Activated naive CD4-positive, alpha-beta T cell treated with anti-CD3 and anti-CD28 coated beads, Interleukin-2, amount 50 U/mL, for 16 hours (primary cell): ENCODE results near the gene ZNF503.

Experiments used
- DNase-seq: peaks from one replicate; pipeline ENCODE4 v3.0.0-alpha.2; 2020

ZNF503 gene

DNA sequence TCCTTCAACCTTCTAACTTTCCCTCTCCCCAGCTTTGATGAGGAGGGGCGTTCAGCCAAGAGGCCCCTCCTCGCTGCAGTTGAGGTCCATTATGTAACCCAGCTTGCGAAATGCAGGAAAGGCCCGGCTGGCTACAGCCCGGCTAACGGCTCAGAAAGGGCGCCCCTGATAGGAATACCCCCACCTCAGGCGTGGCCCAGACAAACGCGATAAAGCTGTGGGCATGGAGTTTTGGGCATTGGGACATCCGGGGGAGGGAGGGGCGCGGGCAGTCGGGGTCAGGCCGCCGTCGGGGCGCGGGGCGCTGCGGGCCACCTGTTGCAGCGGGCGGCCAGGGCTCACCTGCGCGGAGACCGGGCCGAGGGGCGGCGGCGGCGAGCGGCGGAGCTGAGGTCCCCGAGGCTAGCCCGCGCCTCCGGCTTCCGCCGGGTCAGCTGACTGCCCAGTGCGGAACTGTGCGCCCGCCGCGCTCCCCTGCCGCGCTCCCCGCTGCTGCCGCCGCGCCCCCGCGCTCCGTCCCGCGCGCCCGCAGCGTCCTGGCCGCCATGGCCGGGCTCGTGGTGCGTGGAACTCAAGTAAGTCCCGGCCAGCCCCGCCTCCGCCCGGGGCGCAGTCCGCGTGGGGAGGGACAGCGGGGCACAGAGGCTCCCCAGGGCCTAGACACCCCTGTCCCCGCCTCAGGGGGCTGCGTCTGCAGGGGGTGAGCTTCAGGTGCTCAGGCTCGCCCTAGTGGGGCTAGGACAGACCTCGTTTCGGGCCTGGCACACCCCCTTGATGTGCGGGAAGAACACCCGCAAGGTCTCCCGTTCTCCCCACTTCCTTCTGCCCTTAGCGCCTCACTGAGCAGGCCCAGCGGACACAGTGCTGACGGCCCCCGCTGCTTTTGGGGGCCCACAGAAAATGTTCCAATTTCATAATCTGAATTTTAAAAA lies 29.9 kb upstream of the ZNF503 start, which contains the start of gene LRMDA:
LRMDA (plus strand) TSS at position 445 of the 932 bp plus-strand sequence.
- DNase-seq, result no peak

DNA sequence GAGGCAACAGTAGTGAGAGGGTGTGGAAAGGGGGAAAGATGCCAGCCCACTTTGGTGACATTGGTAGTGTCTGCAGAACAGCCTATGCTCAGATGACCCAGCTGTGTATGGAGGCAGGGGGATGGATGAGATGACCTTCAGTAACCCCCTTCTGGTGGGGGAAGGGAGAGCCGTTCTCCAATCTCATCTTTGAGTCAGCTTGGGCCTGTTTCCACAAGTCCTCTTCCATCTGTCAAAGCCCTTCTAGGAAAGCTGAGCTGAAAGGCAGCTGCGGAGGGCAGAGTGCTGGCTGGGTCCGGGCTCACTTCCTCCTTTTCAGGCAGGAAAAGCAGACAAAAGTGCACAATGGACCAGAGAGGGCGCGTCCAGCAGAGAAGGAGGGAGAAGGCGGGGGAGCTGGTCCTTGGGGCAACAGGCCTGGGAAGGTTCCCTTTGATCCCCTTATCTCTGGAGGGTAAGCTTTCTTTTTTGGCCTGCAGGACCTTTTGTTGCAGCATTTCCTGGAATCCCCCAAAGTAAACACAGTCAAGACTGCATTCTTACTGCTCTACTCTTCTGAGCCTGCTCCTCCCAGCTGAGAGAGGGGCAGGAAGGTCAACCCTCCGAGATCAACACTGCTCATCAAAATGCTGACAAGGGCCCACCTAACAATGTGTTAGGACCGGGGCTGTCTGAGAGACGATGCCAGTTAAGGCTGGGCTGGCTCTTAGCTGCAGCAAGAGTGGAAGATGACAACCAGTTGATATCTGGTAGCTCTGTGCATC lies 28.6 kb upstream of the ZNF503 start:
- no peak for DNase-seq

DNA sequence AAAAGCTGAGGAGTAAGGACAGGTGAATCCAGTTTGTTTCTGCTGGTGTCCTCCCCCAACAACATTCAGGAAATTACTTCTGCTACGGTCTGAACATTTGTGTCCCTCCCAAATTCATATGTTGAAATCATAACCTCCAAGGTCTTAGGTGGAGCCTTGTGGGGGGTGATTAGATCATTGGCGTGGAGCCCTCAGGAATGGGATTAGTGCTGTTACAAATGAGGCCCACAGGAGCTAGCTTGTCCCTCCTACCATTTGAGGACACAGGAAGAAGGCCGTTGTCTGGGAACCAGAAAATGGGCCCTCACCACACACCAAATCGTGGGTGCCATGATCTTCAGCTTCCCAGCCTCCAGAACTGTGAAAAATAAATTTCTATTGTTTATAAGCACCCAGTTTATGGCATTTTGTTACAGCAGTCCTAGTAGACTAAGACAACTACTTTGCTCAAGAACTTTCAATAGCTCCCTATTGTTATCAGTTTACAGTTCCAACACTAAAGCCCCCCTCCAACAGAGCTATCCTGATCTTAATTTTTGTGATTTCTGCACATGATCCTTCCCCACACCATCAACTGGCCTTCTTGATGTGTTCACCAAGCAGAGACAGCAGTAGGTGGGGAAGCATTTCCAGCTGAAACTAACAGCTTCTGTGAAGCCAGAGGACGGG lies 27.7 kb upstream of the ZNF503 start:
- no peak for DNase-seq

DNA sequence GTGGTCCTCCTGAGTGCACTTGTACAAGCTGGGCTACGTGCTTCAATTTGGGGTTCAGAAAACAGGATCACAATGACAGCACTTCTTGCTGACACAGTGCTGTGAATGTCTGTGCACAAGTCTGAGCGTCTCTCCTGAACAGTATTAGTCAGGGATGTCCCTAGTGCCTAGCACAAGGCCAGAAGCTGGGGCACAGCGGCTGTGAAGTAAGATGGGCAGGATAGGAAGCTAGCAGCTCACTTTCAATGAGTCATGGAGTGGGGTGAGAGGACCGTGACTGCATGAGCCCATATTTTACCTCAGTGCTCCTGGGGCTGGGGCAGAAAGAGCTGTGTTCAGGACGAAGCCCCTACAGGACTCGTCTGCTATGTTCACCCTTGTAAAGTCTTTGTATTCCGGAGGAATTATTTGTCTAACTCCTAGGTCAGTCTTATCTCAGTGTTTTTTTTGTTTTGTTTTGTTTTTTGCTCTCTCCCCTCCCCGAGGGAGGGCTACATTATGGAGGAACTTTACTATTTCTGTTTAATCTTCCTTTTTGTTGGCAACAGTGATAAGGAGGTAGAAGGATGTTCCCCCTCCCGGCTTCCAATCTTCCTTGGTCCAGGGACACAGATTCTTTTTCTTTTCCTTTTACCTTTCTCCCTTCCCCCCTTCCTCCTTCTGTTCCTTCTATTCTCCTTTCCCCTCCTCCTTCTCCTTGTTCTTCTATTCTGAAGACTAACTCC lies 27.0 kb upstream of the ZNF503 start:
- DNase-seq, result no peak

DNA sequence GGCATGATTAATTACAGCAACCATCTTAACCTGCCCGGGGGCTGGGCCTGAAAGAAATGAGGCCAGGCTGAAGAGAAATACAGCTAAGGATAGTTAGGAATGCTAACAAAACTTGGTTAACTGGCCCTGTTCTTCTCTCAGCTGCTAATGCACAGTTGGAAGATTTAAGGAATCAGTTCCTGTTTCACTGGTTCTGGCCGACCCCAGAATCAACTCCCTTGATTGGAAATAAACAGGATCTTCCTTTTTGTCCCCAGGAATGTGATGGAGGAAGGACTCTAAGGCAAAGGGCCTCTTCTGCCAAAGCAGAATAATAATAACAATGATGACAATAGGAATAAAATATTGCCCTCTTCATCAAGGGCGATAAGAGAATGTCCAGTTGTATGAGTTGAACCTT lies 26.4 kb upstream of the ZNF503 start:
- no peak for DNase-seq

DNA sequence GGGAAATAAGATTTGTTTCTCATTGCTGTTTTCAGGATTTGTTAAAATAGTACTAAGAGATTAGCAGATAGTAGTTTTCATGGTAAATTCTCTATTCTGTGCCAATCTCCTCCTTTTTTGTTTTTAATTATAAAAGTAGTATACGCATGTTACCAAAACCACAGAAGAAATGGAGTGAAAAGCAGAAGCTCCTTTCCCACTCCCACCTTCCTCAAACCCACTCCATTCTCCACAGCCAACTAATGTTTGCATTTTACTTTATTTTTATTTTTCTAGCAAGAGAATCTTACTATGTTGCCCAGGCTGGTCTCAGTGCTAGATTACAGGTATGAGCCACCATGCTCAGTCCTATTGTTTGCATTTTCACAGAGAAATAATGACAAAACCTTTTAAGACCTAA lies 25.3 kb upstream of the ZNF503 start:
- DNase-seq, result no peak

DNA sequence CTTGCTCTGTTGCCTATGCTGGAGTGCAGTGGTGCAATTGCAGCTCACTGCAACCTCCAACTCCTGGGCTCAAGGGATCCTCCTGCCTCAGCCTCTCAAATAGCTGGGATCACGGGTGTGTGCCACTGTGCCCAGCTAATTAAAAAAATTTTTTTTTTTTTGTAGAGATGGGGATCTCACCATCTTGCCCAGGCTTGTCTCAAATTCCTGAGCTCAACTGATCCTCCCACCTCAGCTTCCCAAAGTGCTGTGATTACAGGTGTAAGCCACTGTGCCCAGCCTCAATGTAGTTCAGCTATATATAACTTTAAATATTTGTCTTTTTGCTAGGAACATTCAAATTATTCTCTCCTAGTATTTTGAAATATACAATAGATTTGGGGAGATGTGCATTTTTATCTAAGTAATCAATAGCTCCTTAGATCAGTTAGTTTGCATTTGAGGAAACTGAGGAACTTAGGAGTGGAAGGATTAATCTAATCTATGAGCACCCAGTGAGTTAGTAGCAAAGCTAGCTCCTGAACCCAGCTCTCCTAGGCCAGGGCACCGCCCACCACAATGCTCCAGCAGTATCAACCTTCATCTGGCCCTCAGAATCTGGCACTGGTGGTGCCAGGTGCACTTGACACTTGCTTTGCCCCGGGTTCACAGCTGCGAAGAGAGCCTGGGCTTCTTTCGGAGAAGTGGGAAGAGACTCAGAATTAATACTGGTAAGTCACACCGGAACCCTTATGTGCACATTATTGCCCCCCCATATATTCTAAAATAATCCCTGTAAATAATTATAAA lies 23.9 kb upstream of the ZNF503 start:
- no peak for DNase-seq

DNA sequence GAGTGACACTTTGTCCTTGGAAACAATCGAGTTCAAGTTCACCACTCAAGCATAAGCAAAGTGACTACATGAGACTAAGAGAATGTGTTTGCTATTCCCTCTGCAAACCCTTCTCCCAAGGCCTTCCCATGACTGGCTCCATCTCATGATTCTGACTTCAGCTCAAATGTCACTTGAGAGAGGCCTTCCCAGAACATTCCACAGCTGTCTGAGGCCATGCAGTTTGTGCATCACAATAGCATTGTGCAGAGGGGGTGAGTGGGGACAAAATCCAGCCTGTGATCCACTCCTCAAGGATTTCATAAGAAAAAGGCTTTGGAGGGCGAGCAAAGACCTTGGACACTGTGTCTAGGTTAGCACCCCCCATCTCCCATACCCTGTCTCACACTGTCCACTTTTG lies 23.0 kb upstream of the ZNF503 start:
- no peak for DNase-seq

DNA sequence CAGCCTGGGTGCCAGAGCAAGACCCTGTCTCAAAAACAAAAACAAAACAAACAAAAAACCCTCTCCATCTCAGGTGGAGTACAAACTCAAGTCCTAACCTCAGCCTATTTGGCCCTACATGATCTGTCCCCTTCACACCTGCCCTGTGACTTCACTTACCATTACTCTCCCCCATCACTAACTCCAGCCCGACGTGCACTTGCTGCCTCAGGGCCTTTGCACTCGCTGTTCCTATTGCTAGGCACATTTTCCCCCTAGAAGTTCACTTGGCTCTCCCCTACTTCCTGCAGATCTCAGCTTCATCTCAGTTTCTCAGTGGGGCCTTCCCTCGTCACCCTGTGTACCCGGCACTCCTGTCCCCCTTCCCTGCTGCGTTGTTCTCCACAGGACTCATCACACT lies 21.3 kb upstream of the ZNF503 start:
- no peak for DNase-seq

DNA sequence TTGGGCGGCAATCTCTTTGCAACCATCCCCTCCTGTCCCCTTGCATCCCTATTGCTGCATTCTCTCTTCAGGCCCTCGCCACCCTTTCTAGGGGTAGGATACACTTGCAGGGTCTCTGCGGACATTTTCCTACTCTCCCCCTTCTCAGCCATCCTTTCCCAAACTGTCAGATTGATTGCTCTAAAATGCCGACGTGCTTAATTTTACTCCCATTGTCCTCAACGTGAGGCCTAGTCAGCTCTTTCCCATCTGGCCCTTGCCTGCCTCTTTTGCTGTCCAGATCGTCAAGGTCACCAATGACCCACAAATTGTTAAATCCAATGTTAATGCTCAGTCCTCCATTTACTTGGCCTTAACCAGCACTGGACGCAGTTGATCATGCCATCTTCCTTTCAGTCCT lies 17.1 kb upstream of the ZNF503 start:
- DNase-seq, result no peak

DNA sequence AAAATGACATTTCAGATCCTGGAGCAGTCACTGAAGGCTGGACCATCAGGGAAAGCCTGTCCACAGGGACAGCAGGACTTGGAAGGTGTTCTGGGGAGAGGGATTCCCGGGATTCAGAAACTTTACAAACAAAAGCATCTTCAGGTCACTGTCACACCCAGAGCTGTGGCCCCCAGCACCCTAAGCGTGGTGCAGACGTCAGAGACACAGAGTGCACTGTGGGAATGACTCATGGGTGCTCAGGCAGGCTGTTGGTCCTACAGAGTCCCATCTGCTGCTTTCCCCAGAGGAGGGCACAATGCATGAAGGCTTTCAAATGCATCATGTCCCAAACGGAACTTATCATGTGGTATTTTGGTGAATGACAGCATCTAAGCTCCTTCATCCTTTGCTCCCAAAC lies 16.7 kb upstream of the ZNF503 start:
- DNase-seq, result no peak

DNA sequence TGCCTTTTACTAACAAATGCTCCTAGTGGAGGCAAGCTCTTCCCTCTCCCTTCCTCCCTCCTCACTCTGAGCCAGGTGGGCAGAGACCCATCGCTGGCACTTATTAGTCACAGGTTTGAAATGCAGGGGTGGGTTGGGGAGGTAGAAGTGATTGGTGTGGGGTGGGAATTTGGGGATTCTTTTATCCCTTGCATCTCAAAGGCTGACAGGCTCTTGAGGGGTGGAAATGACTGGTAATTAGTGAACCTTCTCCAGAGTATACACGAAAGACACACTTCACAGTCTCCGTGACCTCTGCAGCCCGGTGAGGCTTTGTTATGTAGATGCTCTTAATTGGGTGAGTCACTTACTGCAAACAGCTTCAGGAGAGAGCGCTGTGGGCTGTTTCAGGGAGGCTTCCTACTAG lies 16.0 kb upstream of the ZNF503 start:
- DNase-seq, result no peak

DNA sequence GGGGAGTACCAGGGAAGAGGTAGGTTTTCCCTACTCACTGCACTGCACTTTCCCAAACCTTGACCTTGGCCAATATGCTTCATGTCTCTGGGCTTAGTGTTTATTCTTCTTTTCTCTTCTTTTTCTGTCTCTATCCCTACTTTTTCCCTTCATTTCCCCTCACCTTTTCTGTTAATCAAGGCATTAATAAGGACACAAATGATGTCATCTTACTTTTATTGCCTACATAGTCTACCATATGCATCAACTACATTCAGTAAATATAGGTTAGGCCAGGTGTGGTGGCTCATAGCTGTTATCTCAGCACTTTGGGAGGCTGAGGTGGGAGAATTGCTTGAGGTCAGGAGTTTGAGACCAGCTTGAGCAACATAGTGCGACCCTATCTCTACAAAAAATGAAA lies 13.0 kb upstream of the ZNF503 start:
- DNase-seq, result no peak

DNA sequence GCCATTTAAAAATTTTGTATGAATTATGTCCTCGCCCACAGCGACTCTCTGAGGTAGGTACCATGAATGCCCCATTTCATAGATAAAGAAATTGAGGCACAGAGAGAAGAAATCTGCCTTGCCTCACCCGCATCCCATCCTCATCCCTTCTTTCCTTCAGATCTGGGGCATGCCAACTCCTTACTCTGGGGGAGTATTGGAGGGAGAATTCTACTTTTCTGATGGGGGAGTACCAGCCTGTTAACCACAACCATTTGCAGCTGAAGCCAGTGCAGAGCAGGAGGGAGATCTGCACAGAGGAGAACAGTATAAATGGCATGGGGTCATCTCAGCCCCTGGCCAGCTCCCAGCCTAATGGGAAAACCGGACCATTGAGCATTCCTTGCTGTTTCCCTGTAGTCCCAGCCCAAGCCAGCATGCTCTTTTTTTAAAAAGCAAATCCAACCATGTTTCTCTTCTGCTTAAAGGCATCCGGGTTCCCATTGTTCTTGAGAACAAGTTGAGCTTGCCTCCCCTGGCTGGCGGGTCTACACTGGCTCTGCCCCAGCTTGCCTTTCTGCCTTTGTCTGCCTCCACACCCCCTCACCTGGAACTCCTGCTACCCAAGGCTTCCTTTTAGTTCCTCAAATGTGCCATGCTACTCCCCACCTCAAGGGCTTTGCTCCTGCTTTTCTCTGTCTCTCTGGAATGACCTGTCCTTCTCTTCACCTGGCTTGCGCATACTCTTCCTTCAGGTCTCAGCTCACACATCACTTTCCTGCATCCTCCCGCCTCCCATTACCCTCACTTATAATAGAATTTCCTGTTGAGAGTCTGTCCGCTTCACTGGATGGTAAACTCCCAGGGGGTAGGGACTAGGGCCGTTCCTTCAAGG lies 8.8 kb upstream of the ZNF503 start:
- no peak for DNase-seq

DNA sequence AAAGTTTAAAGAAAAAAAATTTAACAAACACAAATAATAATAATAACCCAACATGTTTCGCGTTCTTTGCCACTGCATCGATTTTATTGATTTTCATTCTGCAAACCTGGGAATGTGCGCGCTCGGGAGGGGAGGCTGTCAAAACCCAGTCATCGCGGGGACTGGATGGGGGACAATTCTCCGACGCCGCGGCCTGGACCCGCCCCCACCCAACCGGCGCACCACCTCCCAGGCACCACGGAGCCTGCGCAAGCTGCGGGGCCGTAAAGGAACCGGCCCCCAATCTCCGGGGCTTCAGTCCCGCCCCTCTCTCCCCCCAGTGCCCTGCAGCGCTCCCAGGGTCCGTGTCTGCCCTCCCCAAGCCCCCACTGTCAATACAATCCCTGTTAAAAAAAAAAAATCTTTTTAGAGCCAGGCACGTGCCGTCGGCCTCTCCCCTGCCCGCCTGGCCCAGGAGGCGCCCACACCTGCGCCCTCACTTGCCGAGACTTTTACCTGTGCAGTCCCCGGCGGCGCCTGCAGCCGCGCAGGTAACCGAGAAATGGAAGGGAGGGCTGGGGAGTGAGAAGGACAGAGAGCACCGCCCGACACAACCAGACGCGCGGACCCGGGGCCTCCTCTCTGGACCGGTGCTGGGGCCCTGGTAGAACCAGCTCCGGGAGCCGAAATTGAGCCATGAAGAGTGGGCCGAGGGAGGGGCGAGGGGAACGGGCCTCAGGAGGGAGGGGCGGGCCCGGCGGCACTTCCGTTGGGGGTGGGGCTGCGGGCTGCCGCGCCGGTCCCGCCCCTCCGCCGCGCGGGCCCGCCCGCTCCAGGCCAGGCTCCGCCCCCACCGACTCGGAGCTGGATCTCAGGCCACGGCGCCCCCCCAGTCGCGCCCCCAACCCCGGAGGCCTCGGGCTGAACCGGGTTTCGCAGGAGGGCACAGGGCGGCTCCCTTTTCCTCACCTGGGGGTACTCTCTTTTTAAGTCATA lies 7.6 kb upstream of the ZNF503 start:
- no peak for DNase-seq

DNA sequence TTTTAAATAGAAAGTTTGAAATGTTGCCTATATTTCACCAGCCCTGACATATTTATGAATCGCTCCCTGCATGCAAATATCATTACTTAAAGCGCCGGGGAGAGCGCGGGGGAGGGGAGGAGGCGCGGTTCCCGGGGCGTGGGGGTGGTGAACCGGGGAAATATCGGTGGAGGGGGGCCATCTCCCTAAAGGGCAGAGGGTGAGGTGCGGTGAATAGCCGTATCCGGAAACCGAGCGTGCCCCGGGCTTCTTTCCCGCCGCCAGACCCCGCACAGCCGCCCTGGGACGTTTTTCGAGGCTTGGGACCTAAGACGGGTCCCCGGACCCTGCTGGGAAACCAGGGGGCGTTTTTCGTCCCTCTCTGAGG lies 6.9 kb upstream of the ZNF503 start:
- DNase-seq, result no peak

DNA sequence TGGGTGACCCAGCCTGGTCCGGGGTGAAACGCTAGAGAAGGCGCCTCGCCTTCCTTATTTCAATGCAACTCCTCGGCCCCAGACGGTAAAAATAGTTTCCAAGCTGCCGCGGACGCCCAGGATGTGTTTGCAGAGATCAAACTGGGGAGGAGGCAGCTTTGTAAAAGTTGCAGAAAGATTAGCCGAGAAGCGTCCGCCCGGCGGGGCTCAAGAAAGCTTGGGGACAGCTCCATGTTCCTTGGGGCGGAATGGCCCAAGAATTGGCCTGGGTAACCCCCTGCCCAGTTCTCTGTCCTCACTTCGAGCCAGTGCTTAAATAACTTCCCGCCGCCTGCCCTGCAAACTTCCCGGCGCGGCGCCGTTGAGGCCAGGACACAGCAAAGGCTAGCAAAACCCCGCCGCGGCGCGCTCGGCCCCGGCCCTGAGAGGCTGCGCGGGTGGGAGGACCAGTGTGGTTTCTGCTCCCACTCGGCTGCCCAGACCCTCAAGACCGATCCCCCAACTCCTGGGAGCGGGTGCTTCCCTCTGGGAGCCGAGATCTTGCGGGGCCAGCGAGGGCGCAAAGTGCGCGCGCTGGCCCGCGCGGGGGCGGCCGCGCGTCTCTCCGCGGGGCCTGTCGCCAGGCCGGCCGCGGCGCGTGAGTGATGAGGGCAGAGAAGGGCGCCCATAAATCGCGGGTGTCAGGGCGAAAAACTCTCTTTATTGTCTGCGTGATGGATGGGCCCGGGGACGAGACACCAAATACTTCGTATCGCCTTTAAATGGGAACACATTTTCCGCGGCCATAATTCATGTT lies 6.3 kb upstream of the ZNF503 start:
- no peak for DNase-seq

DNA sequence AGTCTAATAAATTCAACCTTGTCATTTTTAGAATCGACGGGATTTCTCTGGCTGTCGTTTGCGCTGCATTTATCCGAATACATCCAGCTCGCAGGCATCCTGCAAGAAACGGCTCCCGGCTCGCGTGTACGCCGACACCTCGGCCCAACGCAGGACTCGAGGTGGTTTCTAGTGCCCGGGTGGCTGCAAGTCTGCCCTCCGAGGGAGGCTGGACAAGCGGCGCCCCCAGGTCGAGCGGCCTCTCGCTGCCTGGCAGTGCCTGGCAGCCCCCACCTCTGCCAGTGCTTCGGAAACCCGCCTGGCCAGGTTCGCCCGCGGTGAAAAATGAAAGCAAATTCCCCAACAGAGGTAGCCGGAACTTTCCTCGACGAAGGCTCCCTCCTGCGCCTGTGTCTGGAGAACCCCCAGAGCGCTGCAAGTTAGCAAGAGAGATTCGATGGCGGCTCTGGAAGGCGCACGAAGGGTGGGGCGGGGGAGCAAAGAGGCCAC lies 5.7 kb upstream of the ZNF503 start:
- DNase-seq, result no peak
